PC-3 (cell line): ENCODE results near the gene GPR146.

Source experiments
- EZH2 ChIP-seq: fragments of 300-600 bp; sonication (generic); IDR thresholded peaks from one replicate; pipeline ENCODE4 v1.6.1; 2017; ENCODE audit warnings: antibody characterized with exemption, mild to moderate bottlenecking, low read length; ENCODE audit not compliant: unreplicated experiment
- TF ChIP-seq, protein P1 (sequence below): fragments of 300-600 bp; sonication (generic); conservative IDR thresholded peaks from 2 replicates; pipeline ENCODE4 v1.5.1; 2017; ENCODE audit warnings: antibody characterized with exemption, low read depth, mild to moderate bottlenecking, low read length

DNA sequence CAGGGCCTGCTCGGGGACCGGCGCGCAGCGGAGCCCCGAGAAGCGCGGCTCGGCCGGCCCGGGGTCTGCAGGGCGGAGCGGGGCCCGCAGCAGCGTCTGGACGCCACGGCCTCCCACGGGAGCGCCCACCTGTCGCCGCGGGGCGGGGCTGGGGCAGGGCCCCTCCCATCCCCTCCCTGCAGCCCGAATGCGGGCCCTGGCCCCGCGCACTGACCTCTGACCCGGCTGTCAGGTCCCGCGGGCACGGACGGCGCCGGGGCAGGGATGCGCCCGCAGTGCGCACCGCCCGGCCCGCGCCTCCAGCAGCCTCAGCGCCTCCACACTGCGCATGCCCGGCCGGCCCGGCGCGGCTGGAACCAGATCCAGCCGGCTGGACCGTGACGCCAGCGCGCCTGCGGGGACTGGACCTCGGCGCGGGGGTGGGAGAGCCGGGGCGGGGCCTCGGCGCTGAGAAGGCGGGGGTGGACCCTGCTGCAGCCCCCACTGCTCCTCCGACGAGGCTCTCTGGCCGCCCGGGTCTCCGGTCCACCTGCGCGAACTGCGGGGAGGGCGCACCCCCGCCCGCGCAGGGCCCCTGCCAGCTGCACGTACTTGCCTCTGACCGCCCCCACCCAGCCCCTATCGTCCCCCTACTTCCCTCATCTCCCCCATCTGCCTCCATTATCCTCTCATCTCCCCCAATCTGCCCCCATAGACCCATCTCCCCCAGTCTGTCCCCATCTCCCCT, 16.1 kb upstream of the GPR146 start:
- TF ChIP-seq, protein P1, sequence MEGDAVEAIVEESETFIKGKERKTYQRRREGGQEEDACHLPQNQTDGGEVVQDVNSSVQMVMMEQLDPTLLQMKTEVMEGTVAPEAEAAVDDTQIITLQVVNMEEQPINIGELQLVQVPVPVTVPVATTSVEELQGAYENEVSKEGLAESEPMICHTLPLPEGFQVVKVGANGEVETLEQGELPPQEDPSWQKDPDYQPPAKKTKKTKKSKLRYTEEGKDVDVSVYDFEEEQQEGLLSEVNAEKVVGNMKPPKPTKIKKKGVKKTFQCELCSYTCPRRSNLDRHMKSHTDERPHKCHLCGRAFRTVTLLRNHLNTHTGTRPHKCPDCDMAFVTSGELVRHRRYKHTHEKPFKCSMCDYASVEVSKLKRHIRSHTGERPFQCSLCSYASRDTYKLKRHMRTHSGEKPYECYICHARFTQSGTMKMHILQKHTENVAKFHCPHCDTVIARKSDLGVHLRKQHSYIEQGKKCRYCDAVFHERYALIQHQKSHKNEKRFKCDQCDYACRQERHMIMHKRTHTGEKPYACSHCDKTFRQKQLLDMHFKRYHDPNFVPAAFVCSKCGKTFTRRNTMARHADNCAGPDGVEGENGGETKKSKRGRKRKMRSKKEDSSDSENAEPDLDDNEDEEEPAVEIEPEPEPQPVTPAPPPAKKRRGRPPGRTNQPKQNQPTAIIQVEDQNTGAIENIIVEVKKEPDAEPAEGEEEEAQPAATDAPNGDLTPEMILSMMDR, result no peak
- TF ChIP-seq EZH2, result no peak
